Adipocyte (in vitro differentiated cells): Measurements from ENCODE around the gene HOXA4.

Experiments used
- DNase-seq: peaks from one replicate; pipeline ENCODE4 v3.0.0-alpha.2; 2015; ENCODE audit warnings: low read depth
- H3K27me3 ChIP-seq: replicated peaks from 2 replicates; pipeline ENCODE4 v1.7.0; 2013; ENCODE audit warnings: mild to moderate bottlenecking, low read length, moderate library complexity; ENCODE audit not compliant: control insufficient read depth, insufficient read depth
- H3K36me3 ChIP-seq: 2 replicates; pipeline ENCODE4 v1.7.0; 2013; ENCODE audit warnings: low read length, mild to moderate bottlenecking, moderate library complexity; ENCODE audit not compliant: control insufficient read depth, insufficient read depth, severe bottlenecking
- H3K4me1 ChIP-seq: 2 replicates; pipeline ENCODE4 v1.7.0; 2013; ENCODE audit warnings: mild to moderate bottlenecking, low read length, moderate library complexity; ENCODE audit not compliant: control insufficient read depth, insufficient read depth
- H3K4me3 ChIP-seq: 2 replicates; pipeline ENCODE4 v1.7.0; 2013; ENCODE audit warnings: mild to moderate bottlenecking, low read length, moderate library complexity
- H3K9ac ChIP-seq: 2 replicates; pipeline ENCODE4 v1.7.0; 2013; ENCODE audit warnings: mild to moderate bottlenecking, low read length, moderate library complexity
- H3K9me3 ChIP-seq: 2 replicates; pipeline ENCODE4 v1.7.0; 2013; ENCODE audit warnings: mild to moderate bottlenecking, low read length, moderate library complexity; ENCODE audit not compliant: control insufficient read depth

HOXA4 gene

DNA sequence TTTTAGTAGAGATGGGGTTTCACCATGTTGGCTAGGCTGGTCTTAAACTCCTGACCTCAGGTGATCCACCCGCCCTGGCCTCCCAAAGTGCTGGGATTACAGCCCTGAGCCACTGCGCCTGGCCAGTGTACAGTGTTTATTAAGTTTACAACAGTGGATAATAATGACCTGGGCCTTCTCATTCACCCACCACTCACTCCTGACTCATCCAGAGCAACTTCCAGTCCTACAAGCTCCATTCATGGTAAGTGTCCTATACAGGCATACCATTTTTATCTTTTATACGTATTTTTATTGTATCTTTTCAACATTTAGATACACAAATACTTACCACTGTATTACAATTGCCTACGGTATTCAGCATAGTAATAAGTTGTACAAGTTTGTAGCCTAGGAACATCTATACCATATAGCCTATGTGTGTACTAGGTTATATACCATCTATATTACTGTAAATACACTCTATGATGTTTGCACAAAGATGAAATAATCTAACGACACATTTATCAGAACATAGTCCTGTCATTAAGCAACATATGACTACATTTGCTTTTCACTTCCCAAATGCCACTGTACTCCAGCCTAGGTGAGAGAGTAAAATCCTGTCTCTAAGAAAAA is 51.8 kb downstream of the HOXA4 start:
- no peaks in the 10 kb centered on the region for H3K27me3 ChIP-seq
- H3K4me3 ChIP-seq = no peak overlapping the region
- no peaks in the 10 kb centered on the region for H3K36me3 ChIP-seq
- no peak overlapping the region for H3K9ac ChIP-seq
- no peaks in the 10 kb centered on the region for H3K4me1 ChIP-seq
- DNase-seq = no peak
- no peaks in the 10 kb centered on the region for H3K9me3 ChIP-seq
